Transverse colon (tissue), 4 donors: ENCODE results near the gene ERP27. TPM values are rescaled to one million over a fixed set of nuclear protein-coding genes. Genes with fewer than 3 reads are reported as not detected.

ENCODE experiments used
- DNase-seq: peaks from one replicate; pipeline ENCODE4 v3.0.0-alpha.2; 2019
- H3K27ac ChIP-seq, 4 donors: fragments of 200-600 bp; sonication (generic); 2 replicates each; pipeline ENCODE4 v1.5.1; 2016 to 2018; ENCODE audit warnings: inconsistent platforms in 4 of 4
- H3K27me3 ChIP-seq: fragments of 200-600 bp; sonication (generic); 2 replicates; pipeline ENCODE4 v1.5.1; 2017; ENCODE audit warnings: inconsistent platforms
- H3K36me3 ChIP-seq, 4 donors: fragments of 200-600 bp; sonication (generic); 2 replicates each; pipeline ENCODE4 v1.5.1; 2017 to 2019; ENCODE audit warnings: inconsistent platforms in 4 of 4
- H3K4me1 ChIP-seq, 4 donors: fragments of 200-600 bp; sonication (generic); 2 replicates each; pipeline ENCODE4 v1.5.1; 2017 to 2020; ENCODE audit warnings: inconsistent platforms in 4 of 4
- H3K4me3 ChIP-seq, 4 donors: fragments of 200-600 bp; sonication (generic); 1 replicate in 1 of 4; 2 replicates in 3 of 4; pipeline versions ENCODE4 v1.5.1 to v1.6.1; 2017 to 2019; ENCODE audit warnings: inconsistent platforms in 4 of 4
- H3K9me3 ChIP-seq, 2 donors: fragments of 200-600 bp; sonication (generic); 2 replicates each; pipeline ENCODE4 v1.5.1; 2017 to 2019; ENCODE audit warnings: inconsistent platforms in 2 of 2
- CTCF ChIP-seq, 5 experiments: fragments of 200-600 bp in 3 of 5; fragments of 450-650 bp in 2 of 5; sonication (generic) in 3 of 5; IDR thresholded peaks; 1 replicate in 2 of 5; 2 replicates in 3 of 5; pipeline ENCODE4 v1.5.1; 2016 to 2017; ENCODE audit warnings: antibody characterized with exemption in 5 of 5, inconsistent platforms in 3 of 5, mild to moderate bottlenecking in 2 of 5, moderate library complexity in 1 of 5
- EP300 ChIP-seq: sonication (generic); formaldehyde crosslinking; IDR thresholded peaks from one replicate; pipeline ENCODE4 v1.6.1; 2017; ENCODE audit warnings: antibody characterized with exemption, low read depth
- POLR2A ChIP-seq: fragments of 450-650 bp; IDR thresholded peaks from one replicate; pipeline ENCODE4 v1.6.1; 2016; ENCODE audit warnings: antibody characterized with exemption, mild to moderate bottlenecking, moderate library complexity
- POLR2AphosphoS5 ChIP-seq, 3 donors: sonication (generic); formaldehyde crosslinking; IDR thresholded peaks; one replicate each; pipeline ENCODE4 v1.6.1; 2016; ENCODE audit warnings: antibody characterized with exemption in 3 of 3
- WGBS, 2 donors: methylation state at CpG; one replicate each; pipeline ENCODE4 v1.1.5; 2018; ENCODE audit warnings: low coverage in 1 of 2; 5-methylcytosine and 5-hydroxymethylcytosine counted together
- in situ Hi-C, 4 donors: fragments of 200-750 bp; cut with MboI; loops; one replicate each; pipeline versions ENCODE4 v1.15.0 to v1.15.1; 2017; ENCODE audit warnings: low sequenced_read_pairs in 3 of 4, low pct_ligation_motif_present in 1 of 4, low pct_unique_long_range_greater_than_20kb in 1 of 4
- intact Hi-C: fragments of 100-400 bp; cut with DNase I; formaldehyde crosslinking; loops from one replicate; pipeline ENCODE4 v1.15.1; 2023; ENCODE audit warnings: low total_unique reads
- total RNA-seq, 4 donors: library from RNA; depleted of rRNA; stranded (reverse); fragments of >200 nt; gene quantifications; one replicate each; pipeline ENCODE4 v1.1.0, GENCODE V29; 2016

ERP27 gene
- total RNA-seq, 4 donors from 2014 or later = 0.64 to 2.6 TPM; not detected in 2

- Histone ChIP-seq H3K36me3 (no peaks in the 10 kb centered on the region), H3K27me3 (no peaks in the 10 kb centered on the region), H3K4me1 (no peaks in the 10 kb centered on the region), H3K27ac (no peak overlapping the region), H3K9me3 (no peaks in the 10 kb centered on the region), H3K4me3 (no peak overlapping the region)
- intact Hi-C loops = no loop called here
- in situ Hi-C loops = no loop called here
- no peak for TF ChIP-seq POLR2A
- TF ChIP-seq EP300 = no peak
- TF ChIP-seq POLR2AphosphoS5 (IDR thresholded peaks at IDR 0.05) = no peak
- no peak for TF ChIP-seq CTCF (IDR thresholded peaks at IDR 0.05)
- 60 to 63% methylated on average over 1 of the region's 1 CpG for WGBS, 2 donors
- DNase-seq = no peak
These were observed 45.7 kb upstream of the ERP27 start for GRCh38 chr12:14984036-14984435.

- Histone ChIP-seq H3K4me3 (no peak overlapping the region), H3K4me1 (no peaks in the 10 kb centered on the region), H3K36me3 (no peaks in the 10 kb centered on the region), H3K27me3 (no peaks in the 10 kb centered on the region), H3K9me3 (no peaks in the 10 kb centered on the region), H3K27ac (no peak overlapping the region)
- 63 to 83% methylated on average over 1 to 2 of the region's 2 CpGs for WGBS, 2 donors
- no peak for DNase-seq
- intact Hi-C loops (no loop called here), in situ Hi-C loops (no loop called here)
- TF ChIP-seq EP300 = no peak
- no peak for TF ChIP-seq POLR2A
- TF ChIP-seq POLR2AphosphoS5 (IDR thresholded peaks at IDR 0.05) = no peak
- no peak for TF ChIP-seq CTCF (IDR thresholded peaks at IDR 0.05)
These were observed 44.7 kb upstream of the ERP27 start for GRCh38 chr12:14982991-14983390.

GRCh38 chr12:14982562-14982961, 44.2 kb upstream of the ERP27 start:
- no peaks in the 10 kb centered on the region for H3K27me3 ChIP-seq
- WGBS, 2 donors = 85 to 87% methylated on average over 1 of the region's 1 CpG
- TF ChIP-seq POLR2AphosphoS5 (IDR thresholded peaks at IDR 0.05) (no peak), CTCF (IDR thresholded peaks at IDR 0.05) (no peak), EP300 (no peak), POLR2A (no peak)
- no peak overlapping the region for H3K4me3 ChIP-seq
- no peaks in the 10 kb centered on the region for H3K36me3 ChIP-seq
- H3K27ac ChIP-seq = no peak overlapping the region
- in situ Hi-C loops = no loop called here
- intact Hi-C loops = no loop called here
- peaks cover 0 to 1% (median 0%) of the 10 kb centered on the region in 4 donors for H3K4me1 ChIP-seq
- DNase-seq = no peak
- H3K9me3 ChIP-seq = no peaks in the 10 kb centered on the region

- H3K27ac ChIP-seq = no peak overlapping the region
- H3K4me1 ChIP-seq = peaks cover 0 to 4% (median 0%) of the 10 kb centered on the region in 4 donors
- no peaks in the 10 kb centered on the region for H3K9me3 ChIP-seq
- no peak overlapping the region for H3K4me3 ChIP-seq
- no peak for TF ChIP-seq EP300
- no peak for TF ChIP-seq CTCF (IDR thresholded peaks at IDR 0.05)
- no peak for TF ChIP-seq POLR2AphosphoS5 (IDR thresholded peaks at IDR 0.05)
- no peak for TF ChIP-seq POLR2A
- DNase-seq = no peak
- WGBS, 2 donors = 97% methylated on average over 2 of the region's 2 CpGs; no CpG with 5 or more reads in 1 of the 2 donors
- intact Hi-C loops (no loop called here), in situ Hi-C loops (no loop called here)
- H3K27me3 ChIP-seq = no peaks in the 10 kb centered on the region
- no peaks in the 10 kb centered on the region for H3K36me3 ChIP-seq
These were observed 42.7 kb upstream of the ERP27 start for GRCh38 chr12:14981049-14981448.
